Kidney (tissue), 14 donors: Measurements from ENCODE around the gene SCYL3. TPM values are rescaled to one million over a fixed set of nuclear protein-coding genes. Genes with fewer than 3 reads are reported as not detected.
"Not testable (repeated sequence)": the region's sequence is repeated elsewhere in the genome, so short reads cannot be mapped to it uniquely, and the experiment has no call there.

Experiments
- DNase-seq, 5 donors: peaks; one replicate each; pipeline ENCODE4 v3.0.0-alpha.2; 2013 to 2020
- FAIRE-seq: peaks from 2 replicates; lab custom pipeline; 2012; peaks lifted over from hg19 to GRCh38; lab: Jason Lieb, UNC
- H3K27ac ChIP-seq, 2 donors: one replicate each; pipeline ENCODE4 v1.7.0; 2013; ENCODE audit warnings: low read depth in 2 of 2, low read length in 2 of 2, inconsistent platforms in 1 of 2
- H3K27me3 ChIP-seq: one replicate; pipeline ENCODE4 v1.7.1; 2013; ENCODE audit warnings: low read length, inconsistent platforms; ENCODE audit not compliant: control insufficient read depth, insufficient read depth
- H3K36me3 ChIP-seq, 3 donors: one replicate each; pipeline versions ENCODE4 v1.7.0 to v1.7.1; 2013; ENCODE audit warnings: low read length in 3 of 3, control low read depth in 1 of 3, inconsistent platforms in 1 of 3; ENCODE audit not compliant: insufficient read depth in 3 of 3, control insufficient read depth in 2 of 3
- H3K4me1 ChIP-seq, 3 donors: one replicate each; pipeline versions ENCODE4 v1.7.0 to v1.7.1; 2013; ENCODE audit warnings: low read length in 3 of 3, inconsistent platforms in 1 of 3, low read depth in 1 of 3; ENCODE audit not compliant: control insufficient read depth in 2 of 3, insufficient read depth in 2 of 3
- H3K4me3 ChIP-seq, 3 donors: one replicate each; pipeline versions ENCODE4 v1.7.0 to v1.8.1; 2013; ENCODE audit warnings: low read length in 3 of 3, control low read depth in 1 of 3, inconsistent platforms in 1 of 3
- H3K9ac ChIP-seq, 3 donors: one replicate each; pipeline versions ENCODE4 v1.7.0 to v1.7.1; 2013; ENCODE audit warnings: low read length in 3 of 3, control low read depth in 1 of 3, inconsistent platforms in 1 of 3
- H3K9me3 ChIP-seq, 3 donors: one replicate each; pipeline versions ENCODE4 v1.7.0 to v1.7.1; 2013; ENCODE audit warnings: low read length in 3 of 3, control low read depth in 1 of 3, inconsistent platforms in 1 of 3; ENCODE audit not compliant: control insufficient read depth in 2 of 3, insufficient read depth in 1 of 3
- CTCF ChIP-seq: IDR thresholded peaks from 3 replicates; pipeline ENCODE4 v1.5.1; 2012; ENCODE audit warnings: mild to moderate bottlenecking, moderate library complexity, borderline replicate concordance; ENCODE audit not compliant: insufficient read depth; ENCODE audit errors: extremely low read depth
- intact Hi-C: fragments of 100-400 bp; cut with DNase I; formaldehyde crosslinking; loops from one replicate; pipeline ENCODE4 v1.11.1; 2022
- polyA plus RNA-seq: library from polyadenylated mRNA; stranded (reverse); fragments of 350-450 nt; fragmentation: Illumina TruSeq; extraction: RNeasy Lipid Tissue Mini Kit (QIAGEN cat#74804); gene quantifications from one replicate; pipeline ENCODE4 v1.2.3, GENCODE V29; 2014; ENCODE audit warnings: low read depth, low replicate concordance; ENCODE audit not compliant: insufficient read depth
- total RNA-seq: library from RNA; stranded (reverse); fragmentation: NEBNext Ultra II Directional; extraction: Animal tissue kit (Norgen Biotek cat#: 25700); gene quantifications from one replicate; pipeline ENCODE4 v1.2.1, GENCODE V29; 2021
- donor health status: control.
- donor health status: control.
- donor health status: control.
- donor health status: control.
- donor health status: control.
- donor health status: DM: yes; HTN: yes; CAD: no.
- donor health status: Normal renal cell carcinoma (clear cell type).

SCYL3 gene
- total and polyA plus RNA-seq, 2 donors from 2014 or later: 5.6 to 14.8 TPM

- H3K27me3 ChIP-seq: no peaks in the 10 kb centered on the region
- no peaks in the 10 kb centered on the region for H3K9me3 ChIP-seq
- no peak overlapping the region for H3K4me3 ChIP-seq
- no peak for DNase-seq
- H3K27ac ChIP-seq: no peak overlapping the region
- FAIRE-seq: no peak
- H3K9ac ChIP-seq: no peak overlapping the region
- H3K4me1 ChIP-seq: no peaks in the 10 kb centered on the region
- peaks cover 9 to 71% (median 44%) of the 10 kb centered on the region in 3 donors for H3K36me3 ChIP-seq
- no peak for TF ChIP-seq CTCF
- intact Hi-C loops: no loop called here
Measured at GRCh38 chr1:169866577-169866976, 27.1 kb downstream of the SCYL3 start.

- intact Hi-C loops, H3K4me1 ChIP-seq, H3K9ac ChIP-seq, H3K27me3 ChIP-seq, FAIRE-seq, H3K4me3 ChIP-seq, DNase-seq, H3K9me3 ChIP-seq, H3K27ac ChIP-seq: not testable (repeated sequence)
- peaks cover 10 to 63% (median 45%) of the 10 kb centered on the region in 3 donors for H3K36me3 ChIP-seq
Measured at GRCh38 chr1:169864531-169864930, 29.2 kb downstream of the SCYL3 start.

DNA sequence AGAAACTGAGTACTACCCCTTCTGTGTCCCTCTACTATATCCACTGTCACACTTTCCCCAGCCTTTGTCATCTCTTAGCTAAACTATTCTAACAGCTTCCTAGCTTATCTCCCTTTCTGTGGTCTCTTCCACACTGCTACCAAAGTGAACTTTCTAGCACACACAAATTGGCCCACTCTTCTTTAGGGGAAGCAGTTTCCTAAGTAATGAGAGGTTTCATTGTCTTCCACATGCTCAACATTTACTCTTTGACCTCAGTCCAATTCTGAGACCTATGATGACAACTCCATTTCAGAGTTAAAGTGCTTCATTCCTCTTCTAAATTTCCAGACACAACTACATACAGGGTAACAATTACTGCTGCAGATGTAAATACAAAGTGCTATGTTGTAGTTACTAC lies 32.9 kb downstream of the SCYL3 start:
- H3K27ac ChIP-seq: no peak overlapping the region
- intact Hi-C loops: no loop called here
- H3K4me3 ChIP-seq: no peak overlapping the region
- no peak overlapping the region for H3K9ac ChIP-seq
- H3K4me1 ChIP-seq: peaks cover 0 to 2% (median 0%) of the 10 kb centered on the region in 3 donors
- no peaks in the 10 kb centered on the region for H3K27me3 ChIP-seq
- peaks cover 5 to 41% (median 36%) of the 10 kb centered on the region in 3 donors for H3K36me3 ChIP-seq
- FAIRE-seq: no peak
- no peaks in the 10 kb centered on the region for H3K9me3 ChIP-seq
- no peak for DNase-seq
- TF ChIP-seq CTCF: no peak

- intact Hi-C loops: no loop called here
Measured at GRCh38 chr1:169860187-169860586, 33.5 kb downstream of the SCYL3 start.

More at GRCh38 chr1:169860187-169860586, 33.5 kb downstream of the SCYL3 start:
- Histone ChIP-seq H3K9me3 (no peaks in the 10 kb centered on the region), H3K4me3 (no peak overlapping the region), H3K9ac (no peak overlapping the region), H3K36me3 (peaks cover 5 to 37% (median 36%) of the 10 kb centered on the region in 3 donors), H3K4me1 (peaks cover 0 to 2% (median 0%) of the 10 kb centered on the region in 3 donors), H3K27ac (no peak overlapping the region), H3K27me3 (no peaks in the 10 kb centered on the region)
- TF ChIP-seq CTCF: no peak
- no peak for DNase-seq
- FAIRE-seq: no peak
